Activated naive CD8-positive, alpha-beta T cell (primary cell): ENCODE measurements around the gene CACNA2D1.

Experiments
- H3K27ac Mint-ChIP-seq: one replicate; pipeline ENCODE4 v1.8.0; 2021; ENCODE audit warnings: mixed read lengths
- H3K27me3 Mint-ChIP-seq: one replicate; pipeline ENCODE4 v1.8.0; 2021; ENCODE audit warnings: mixed read lengths
- H3K36me3 Mint-ChIP-seq: one replicate; pipeline ENCODE4 v1.8.0; 2021; ENCODE audit warnings: mixed read lengths
- H3K4me1 Mint-ChIP-seq: one replicate; pipeline ENCODE4 v1.8.0; 2021; ENCODE audit warnings: low read depth, mixed read lengths
- H3K4me3 Mint-ChIP-seq: one replicate; pipeline ENCODE4 v1.8.0; 2021; ENCODE audit warnings: mild to moderate bottlenecking, mixed read lengths
- H3K9me3 Mint-ChIP-seq: one replicate; pipeline ENCODE4 v1.8.0; 2021; ENCODE audit warnings: low read depth, mixed read lengths

The CACNA2D1 gene

DNA sequence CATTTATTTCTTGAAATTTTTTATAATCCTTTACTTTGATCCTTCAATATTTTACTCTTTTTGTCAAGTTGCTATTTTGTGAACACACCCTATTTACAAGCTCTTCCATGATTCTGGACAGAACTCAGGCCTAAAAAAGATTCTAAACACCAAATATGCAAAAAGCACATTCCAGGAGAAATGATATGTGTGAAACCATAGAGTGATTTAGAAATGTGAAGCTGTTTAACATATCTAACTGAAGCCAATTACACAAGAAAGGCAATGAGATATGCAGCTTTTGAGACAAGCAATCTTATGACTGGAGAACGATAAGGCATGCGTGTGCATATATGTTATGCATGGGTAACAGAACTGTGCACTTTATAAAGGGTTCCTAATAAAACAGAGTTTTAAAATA is 243.0 kb downstream of the CACNA2D1 start:
- H3K4me1 Mint-ChIP-seq, result no peaks in the 10 kb centered on the region
- H3K36me3 Mint-ChIP-seq, result no peaks in the 10 kb centered on the region
- no peak overlapping the region for H3K27ac Mint-ChIP-seq
- no peaks in the 10 kb centered on the region for H3K27me3 Mint-ChIP-seq
- H3K4me3 Mint-ChIP-seq, result no peak overlapping the region
- H3K9me3 Mint-ChIP-seq, result no peaks in the 10 kb centered on the region

GRCh38 chr7:82194016-82194643 is 249.4 kb downstream of the CACNA2D1 start:
- peaks cover 6% of the 10 kb centered on the region for H3K9me3 Mint-ChIP-seq
- H3K36me3 Mint-ChIP-seq, result no peaks in the 10 kb centered on the region
- H3K4me3 Mint-ChIP-seq, result no peak overlapping the region
- H3K27ac Mint-ChIP-seq, result no peak overlapping the region
- no peaks in the 10 kb centered on the region for H3K4me1 Mint-ChIP-seq
- no peaks in the 10 kb centered on the region for H3K27me3 Mint-ChIP-seq

DNA sequence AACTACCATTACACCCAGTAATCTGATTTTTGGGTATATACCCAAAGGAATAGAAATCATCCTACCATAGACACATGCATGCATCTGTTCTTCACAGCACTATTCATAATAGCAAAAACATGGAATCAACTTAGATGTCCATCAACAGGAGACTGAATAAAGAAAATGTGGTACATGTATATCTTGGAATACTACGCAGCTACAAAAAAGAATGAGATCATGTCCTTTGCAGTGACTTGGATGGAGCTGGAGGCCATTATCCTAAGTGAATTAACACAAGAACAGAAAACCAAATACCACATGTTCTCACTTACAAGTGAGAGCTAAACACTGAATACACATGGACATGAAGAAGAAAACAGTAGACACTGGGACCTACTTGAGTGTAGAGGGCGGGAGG is 254.9 kb downstream of the CACNA2D1 start:
- Mint-ChIP-seq H3K9me3 (peaks cover 10% of the 10 kb centered on the region), H3K4me1 (no peaks in the 10 kb centered on the region), H3K36me3 (no peaks in the 10 kb centered on the region), H3K27ac (no peak overlapping the region), H3K4me3 (no peak overlapping the region), H3K27me3 (no peaks in the 10 kb centered on the region)

- Mint-ChIP-seq H3K36me3 (no peaks in the 10 kb centered on the region), H3K4me3 (no peak overlapping the region), H3K9me3 (peaks cover 7% of the 10 kb centered on the region), H3K27me3 (no peaks in the 10 kb centered on the region), H3K4me1 (no peaks in the 10 kb centered on the region), H3K27ac (no peak overlapping the region)
These were observed 258.1 kb downstream of the CACNA2D1 start for GRCh38 chr7:82185443-82185842.

GRCh38 chr7:82183634-82184033 is 259.9 kb downstream of the CACNA2D1 start:
- Mint-ChIP-seq H3K36me3 (no peaks in the 10 kb centered on the region), H3K9me3 (peaks cover 4% of the 10 kb centered on the region), H3K4me3 (no peak overlapping the region), H3K27me3 (no peaks in the 10 kb centered on the region), H3K27ac (no peak overlapping the region), H3K4me1 (no peaks in the 10 kb centered on the region)

- H3K27ac Mint-ChIP-seq, result no peak overlapping the region
- no peaks in the 10 kb centered on the region for H3K4me1 Mint-ChIP-seq
- no peaks in the 10 kb centered on the region for H3K9me3 Mint-ChIP-seq
- H3K36me3 Mint-ChIP-seq, result no peaks in the 10 kb centered on the region
- H3K4me3 Mint-ChIP-seq, result no peak overlapping the region
- no peaks in the 10 kb centered on the region for H3K27me3 Mint-ChIP-seq
These were observed 264.3 kb downstream of the CACNA2D1 start for GRCh38 chr7:82179311-82179710.

- Mint-ChIP-seq H3K4me3 (no peak overlapping the region), H3K9me3 (no peaks in the 10 kb centered on the region)
These were observed 268.3 kb downstream of the CACNA2D1 start for GRCh38 chr7:82175319-82175718.

GRCh38 chr7:82173400-82174021 is 270.1 kb downstream of the CACNA2D1 start:
- Mint-ChIP-seq H3K27ac (no peak overlapping the region), H3K27me3 (no peaks in the 10 kb centered on the region), H3K9me3 (no peaks in the 10 kb centered on the region), H3K4me3 (no peak overlapping the region), H3K36me3 (no peaks in the 10 kb centered on the region), H3K4me1 (no peaks in the 10 kb centered on the region)

More at GRCh38 chr7:82175319-82175718, 268.3 kb downstream of the CACNA2D1 start:
- H3K4me1 Mint-ChIP-seq, result no peaks in the 10 kb centered on the region
- H3K27ac Mint-ChIP-seq, result no peak overlapping the region
- H3K27me3 Mint-ChIP-seq, result no peaks in the 10 kb centered on the region
- no peaks in the 10 kb centered on the region for H3K36me3 Mint-ChIP-seq

DNA sequence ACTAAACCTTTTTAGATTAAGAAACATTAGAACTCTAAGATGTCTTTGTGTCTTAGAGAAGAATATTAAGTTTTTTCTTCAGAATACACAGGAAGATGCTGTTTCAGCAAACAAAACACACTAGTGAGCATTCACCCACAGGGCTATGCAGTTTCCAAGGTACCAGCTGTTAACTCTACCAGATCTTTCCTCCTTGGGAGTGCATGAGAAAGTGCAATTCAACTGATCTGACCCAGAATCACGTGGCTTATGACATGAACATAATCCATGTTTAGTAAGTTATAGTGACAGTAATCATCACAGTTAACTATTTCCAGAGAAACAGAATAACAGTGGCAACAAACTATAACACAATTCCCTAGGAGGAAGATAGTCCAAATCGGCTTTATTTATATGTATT is 270.7 kb downstream of the CACNA2D1 start:
- Mint-ChIP-seq H3K27me3 (no peaks in the 10 kb centered on the region), H3K9me3 (no peaks in the 10 kb centered on the region), H3K4me3 (no peak overlapping the region), H3K27ac (no peak overlapping the region), H3K36me3 (no peaks in the 10 kb centered on the region), H3K4me1 (no peaks in the 10 kb centered on the region)

- Mint-ChIP-seq H3K4me3 (no peak overlapping the region), H3K36me3 (no peaks in the 10 kb centered on the region), H3K4me1 (no peaks in the 10 kb centered on the region), H3K27ac (no peak overlapping the region), H3K9me3 (no peaks in the 10 kb centered on the region), H3K27me3 (no peaks in the 10 kb centered on the region)
These were observed 271.6 kb downstream of the CACNA2D1 start for GRCh38 chr7:82172017-82172416.

- Mint-ChIP-seq H3K27ac (no peak overlapping the region), H3K27me3 (no peaks in the 10 kb centered on the region), H3K36me3 (no peaks in the 10 kb centered on the region), H3K4me1 (no peaks in the 10 kb centered on the region), H3K9me3 (no peaks in the 10 kb centered on the region), H3K4me3 (no peak overlapping the region)
These were observed 275.8 kb downstream of the CACNA2D1 start for GRCh38 chr7:82167558-82168314.

GRCh38 chr7:82166260-82167015 is 277.1 kb downstream of the CACNA2D1 start:
- Mint-ChIP-seq H3K4me1 (no peaks in the 10 kb centered on the region), H3K4me3 (no peak overlapping the region), H3K27ac (no peak overlapping the region), H3K27me3 (no peaks in the 10 kb centered on the region), H3K9me3 (no peaks in the 10 kb centered on the region), H3K36me3 (no peaks in the 10 kb centered on the region)

GRCh38 chr7:82164813-82165212 is 278.8 kb downstream of the CACNA2D1 start:
- no peak overlapping the region for H3K4me3 Mint-ChIP-seq
- no peak overlapping the region for H3K27ac Mint-ChIP-seq
- no peaks in the 10 kb centered on the region for H3K27me3 Mint-ChIP-seq
- no peaks in the 10 kb centered on the region for H3K4me1 Mint-ChIP-seq
- H3K9me3 Mint-ChIP-seq, result no peaks in the 10 kb centered on the region
- no peaks in the 10 kb centered on the region for H3K36me3 Mint-ChIP-seq

DNA sequence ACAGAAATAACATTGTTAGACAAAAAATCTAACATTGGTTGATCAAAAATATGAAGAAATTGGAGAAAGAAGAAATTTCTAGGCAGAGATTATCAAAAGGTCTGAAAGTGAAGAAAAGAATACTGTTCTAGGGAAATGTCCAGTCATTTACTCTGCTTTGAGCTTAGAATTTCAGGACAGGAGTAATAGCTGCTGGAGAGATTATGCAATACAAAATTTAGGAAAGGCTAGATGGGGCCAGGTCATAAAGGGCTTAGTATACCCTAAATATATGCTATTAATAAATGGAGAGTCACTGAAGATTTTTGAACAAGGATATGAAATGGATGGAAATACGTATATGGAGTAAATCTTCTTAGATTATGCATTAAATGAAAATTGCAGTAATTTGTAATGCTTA is 279.2 kb downstream of the CACNA2D1 start:
- H3K27ac Mint-ChIP-seq, result no peak overlapping the region
- no peak overlapping the region for H3K4me3 Mint-ChIP-seq
- no peaks in the 10 kb centered on the region for H3K27me3 Mint-ChIP-seq
- no peaks in the 10 kb centered on the region for H3K36me3 Mint-ChIP-seq
- peaks cover 2% of the 10 kb centered on the region for H3K9me3 Mint-ChIP-seq
- no peaks in the 10 kb centered on the region for H3K4me1 Mint-ChIP-seq

GRCh38 chr7:82163586-82163985 is 280.0 kb downstream of the CACNA2D1 start:
- Mint-ChIP-seq H3K36me3 (no peaks in the 10 kb centered on the region), H3K9me3 (peaks cover 4% of the 10 kb centered on the region), H3K27ac (no peak overlapping the region), H3K27me3 (no peaks in the 10 kb centered on the region), H3K4me3 (no peak overlapping the region), H3K4me1 (no peaks in the 10 kb centered on the region)
